ENCODE results near the gene ID3.
"Not testable (repeated sequence)": the region's sequence is repeated elsewhere in the genome, so short reads cannot be mapped to it uniquely, and the experiment has no call there.

The ID3 gene

GRCh38 chr1:23546897-23547584 lies 12.3 kb downstream of the ID3 start:
- DNase-seq, result no peak

GRCh38 chr1:23545851-23546250 lies 13.4 kb downstream of the ID3 start:
- DNase-seq, result no peak

GRCh38 chr1:23544444-23545389 lies 14.6 kb downstream of the ID3 start:
- DNase-seq, result peak; percentile 60

GRCh38 chr1:23543707-23544443 lies 15.4 kb downstream of the ID3 start:
- no peak for DNase-seq

- not testable (repeated sequence) for DNase-seq
Observed at GRCh38 chr1:23542940-23543339, 16.4 kb downstream of the ID3 start.

GRCh38 chr1:23539698-23540266 lies 19.5 kb downstream of the ID3 start:
- DNase-seq, result peak; percentile 83

GRCh38 chr1:23537296-23537973 lies 21.9 kb downstream of the ID3 start:
- no peak for DNase-seq

GRCh38 chr1:23533246-23534023 lies 25.9 kb downstream of the ID3 start:
- no peak for DNase-seq

- no peak for DNase-seq
Observed at GRCh38 chr1:23531562-23532094, 27.7 kb downstream of the ID3 start.

GRCh38 chr1:23530747-23531561 lies 28.3 kb downstream of the ID3 start, which contains the start of gene E2F2:
Gene E2F2, minus strand, starts transcription at chr1:23531233. Its CDS starts 440 bp downstream, at chr1:23530793.
- DNase-seq, result peak; percentile 89

GRCh38 chr1:23530087-23530746 lies 29.1 kb downstream of the ID3 start:
- DNase-seq, result no peak

GRCh38 chr1:23529146-23530086 lies 29.9 kb downstream of the ID3 start:
- DNase-seq, result no peak

GRCh38 chr1:23528250-23528978 lies 30.9 kb downstream of the ID3 start:
- DNase-seq, result peak; percentile 76

GRCh38 chr1:23527900-23528249 lies 31.4 kb downstream of the ID3 start:
- DNase-seq, result no peak

- no peak for DNase-seq
Observed at GRCh38 chr1:23527366-23527765, 31.9 kb downstream of the ID3 start.

GRCh38 chr1:23526329-23527041 lies 32.8 kb downstream of the ID3 start:
- no peak for DNase-seq

All from stimulated activated naive CD4-positive, alpha-beta T cell treated with Interleukin-2 at 50 U/mL for 16 hours (primary cell).